ENCODE results near the gene POLA1. TPM values are rescaled to one million over a fixed set of nuclear protein-coding genes. Genes with fewer than 3 reads are reported as not detected.
"Not testable (repeated sequence)": the region's sequence is repeated elsewhere in the genome, so short reads cannot be mapped to it uniquely, and the experiment has no call there.

Gene POLA1
- total RNA-seq, 1 donor from 2014 or later = 25.5 TPM

GRCh38 chrX:24858004-24858746 is 164.5 kb downstream of the POLA1 start:
- DNase-seq (ENCODE audit: low spot score) (no peak), ATAC-seq (no peak)
- intact Hi-C loops (cut with DNase I) = no loop called here

- intact Hi-C loops (cut with DNase I) = no loop called here
- no peak for DNase-seq (ENCODE audit: low spot score)
- no peak for ATAC-seq
Observed at GRCh38 chrX:24859211-24859841, 165.6 kb downstream of the POLA1 start.

- intact Hi-C loops (cut with DNase I) = no loop called here
- ATAC-seq (no peak), DNase-seq (ENCODE audit: low spot score) (no peak)
Observed at GRCh38 chrX:24860140-24860539, 166.4 kb downstream of the POLA1 start.

- intact Hi-C loops (cut with DNase I) = no loop called here
- DNase-seq (ENCODE audit: low spot score) (no peak), ATAC-seq (no peak)
Observed at GRCh38 chrX:24862343-24862742, 168.6 kb downstream of the POLA1 start.

- ATAC-seq; DNase-seq (ENCODE audit: low spot score); intact Hi-C loops (cut with DNase I): not testable (repeated sequence)
Observed at GRCh38 chrX:24863779-24864178, 170.1 kb downstream of the POLA1 start.

GRCh38 chrX:24870143-24870542 is 176.4 kb downstream of the POLA1 start:
- ATAC-seq = no peak

GRCh38 chrX:24874604-24875247 is 181.0 kb downstream of the POLA1 start:
- intact Hi-C loops (cut with DNase I) = no loop called here
- DNase-seq (ENCODE audit: low spot score) (no peak), ATAC-seq (no peak)

More at GRCh38 chrX:24870143-24870542, 176.4 kb downstream of the POLA1 start:
- DNase-seq (ENCODE audit: low spot score) = no peak
- intact Hi-C loops (cut with DNase I) = no loop called here

- DNase-seq (ENCODE audit: low spot score) = no peak
- ATAC-seq = no peak
- intact Hi-C loops (cut with DNase I) = no loop called here
Observed at GRCh38 chrX:24876530-24877287, 183.0 kb downstream of the POLA1 start.

GRCh38 chrX:24877288-24877664 is 183.6 kb downstream of the POLA1 start:
- DNase-seq (ENCODE audit: low spot score) = no peak
- intact Hi-C loops (cut with DNase I) = no loop called here
- no peak for ATAC-seq

- ATAC-seq = no peak
Observed at GRCh38 chrX:24877854-24878650, 184.3 kb downstream of the POLA1 start.

GRCh38 chrX:24879679-24880078 is 186.0 kb downstream of the POLA1 start:
- ATAC-seq = no peak

More at GRCh38 chrX:24877854-24878650, 184.3 kb downstream of the POLA1 start:
- DNase-seq (ENCODE audit: low spot score) = no peak
- intact Hi-C loops (cut with DNase I) = no loop called here

GRCh38 chrX:24886916-24887315 is 193.2 kb downstream of the POLA1 start:
- ATAC-seq (no peak), DNase-seq (ENCODE audit: low spot score) (no peak)
- intact Hi-C loops (cut with DNase I) = no loop called here

More at GRCh38 chrX:24879679-24880078, 186.0 kb downstream of the POLA1 start:
- intact Hi-C loops (cut with DNase I) = no loop called here
- DNase-seq (ENCODE audit: low spot score) = no peak

- intact Hi-C loops (cut with DNase I) = no loop called here
- DNase-seq (ENCODE audit: low spot score) (no peak), ATAC-seq (no peak)
Observed at GRCh38 chrX:24890677-24891076, 197.0 kb downstream of the POLA1 start.

- intact Hi-C loops (cut with DNase I) = no loop called here
- ATAC-seq (no peak), DNase-seq (ENCODE audit: low spot score) (no peak)
Observed at GRCh38 chrX:24899391-24899790, 205.7 kb downstream of the POLA1 start.

GRCh38 chrX:24900234-24900633 is 206.5 kb downstream of the POLA1 start:
- intact Hi-C loops (cut with DNase I) = no loop called here
- ATAC-seq = no peak
- no peak for DNase-seq (ENCODE audit: low spot score)

GRCh38 chrX:24902806-24903205 is 209.1 kb downstream of the POLA1 start:
- ATAC-seq (no peak), DNase-seq (ENCODE audit: low spot score) (no peak)
- intact Hi-C loops (cut with DNase I) = no loop called here

- DNase-seq (ENCODE audit: low spot score) = no peak
- intact Hi-C loops (cut with DNase I) = no loop called here
Observed at GRCh38 chrX:24918715-24919114, 225.0 kb downstream of the POLA1 start.

GRCh38 chrX:24920769-24921168 is 227.1 kb downstream of the POLA1 start:
- no peak for ATAC-seq
- intact Hi-C loops (cut with DNase I) = no loop called here
- no peak for DNase-seq (ENCODE audit: low spot score)

More at GRCh38 chrX:24918715-24919114, 225.0 kb downstream of the POLA1 start:
- no peak for ATAC-seq

GRCh38 chrX:24925430-24925829 is 231.7 kb downstream of the POLA1 start:
- DNase-seq (ENCODE audit: low spot score) = no peak
- intact Hi-C loops (cut with DNase I) = no loop called here
- no peak for ATAC-seq

Measured in sciatic nerve (tissue), 2 donors.